ENCODE results near the gene HTN1.

DNA sequence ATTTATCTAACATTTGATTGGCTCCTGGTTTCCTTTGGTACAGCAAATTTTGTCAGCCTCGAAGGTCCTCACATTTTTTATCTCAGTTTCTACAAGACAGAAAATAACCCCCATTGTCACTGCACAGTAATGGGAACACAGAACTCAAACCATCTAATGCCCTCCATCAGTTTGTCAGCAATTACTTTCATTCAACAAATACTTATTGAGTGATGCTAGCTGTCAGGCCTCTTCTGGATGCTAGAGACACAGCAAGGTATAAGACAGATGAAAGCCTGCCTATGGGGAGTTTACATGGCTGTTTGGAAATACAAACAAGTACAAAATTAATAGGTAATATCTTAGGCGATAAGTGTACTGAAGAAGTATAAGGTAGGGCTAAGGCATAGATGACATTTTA, 27.0 kb upstream of the HTN1 start:
- TF ChIP-seq, protein P1, sequence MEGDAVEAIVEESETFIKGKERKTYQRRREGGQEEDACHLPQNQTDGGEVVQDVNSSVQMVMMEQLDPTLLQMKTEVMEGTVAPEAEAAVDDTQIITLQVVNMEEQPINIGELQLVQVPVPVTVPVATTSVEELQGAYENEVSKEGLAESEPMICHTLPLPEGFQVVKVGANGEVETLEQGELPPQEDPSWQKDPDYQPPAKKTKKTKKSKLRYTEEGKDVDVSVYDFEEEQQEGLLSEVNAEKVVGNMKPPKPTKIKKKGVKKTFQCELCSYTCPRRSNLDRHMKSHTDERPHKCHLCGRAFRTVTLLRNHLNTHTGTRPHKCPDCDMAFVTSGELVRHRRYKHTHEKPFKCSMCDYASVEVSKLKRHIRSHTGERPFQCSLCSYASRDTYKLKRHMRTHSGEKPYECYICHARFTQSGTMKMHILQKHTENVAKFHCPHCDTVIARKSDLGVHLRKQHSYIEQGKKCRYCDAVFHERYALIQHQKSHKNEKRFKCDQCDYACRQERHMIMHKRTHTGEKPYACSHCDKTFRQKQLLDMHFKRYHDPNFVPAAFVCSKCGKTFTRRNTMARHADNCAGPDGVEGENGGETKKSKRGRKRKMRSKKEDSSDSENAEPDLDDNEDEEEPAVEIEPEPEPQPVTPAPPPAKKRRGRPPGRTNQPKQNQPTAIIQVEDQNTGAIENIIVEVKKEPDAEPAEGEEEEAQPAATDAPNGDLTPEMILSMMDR (IDR thresholded peaks at IDR 0.05), result no peak
- TF ChIP-seq POLR2A (IDR thresholded peaks at IDR 0.05), result no peak

All from gastroesophageal sphincter (tissue), 3 donors.